GM12801 (cell line): ENCODE results near the gene RBM3.

Source experiments
- TF ChIP-seq, protein P1 (sequence below): IDR thresholded peaks from one replicate; pipeline ENCODE4 v1.5.1; 2011; ENCODE audit warnings: control low read depth; ENCODE audit not compliant: insufficient read length; ENCODE audit errors: extremely low read depth

Gene RBM3

DNA sequence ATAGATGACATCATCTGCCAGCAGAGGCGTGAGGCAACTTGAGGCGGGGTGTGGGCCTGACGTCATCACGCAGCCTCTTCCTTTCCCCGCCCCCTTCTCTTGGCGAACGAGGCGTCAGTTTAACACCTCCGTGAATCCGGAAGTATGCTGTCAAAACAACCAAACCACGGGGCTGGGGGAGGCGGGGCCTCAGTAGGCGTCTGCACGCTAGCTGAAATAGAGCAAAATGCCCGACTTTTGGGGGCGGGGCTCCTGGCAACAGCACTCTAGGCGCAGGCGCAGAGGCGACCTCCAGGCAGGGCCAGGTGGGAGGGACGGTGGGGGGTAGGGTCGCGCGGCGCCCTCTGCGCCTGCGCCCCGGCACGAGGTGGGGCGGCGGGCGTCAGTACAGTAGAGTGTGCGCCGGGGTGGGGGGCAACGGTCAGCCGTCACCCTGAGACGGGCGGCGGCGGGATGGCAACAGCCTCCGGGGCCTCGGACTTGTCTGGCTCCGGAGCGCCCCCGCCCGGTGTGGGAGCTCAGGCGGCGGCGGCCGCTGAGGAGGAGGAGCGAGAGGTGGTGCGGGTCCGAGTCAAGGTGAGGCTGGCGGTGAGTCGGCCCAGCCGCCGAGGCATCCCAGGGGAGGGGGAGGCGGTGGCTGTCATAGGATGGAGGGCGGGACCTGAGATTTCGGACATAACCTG is 34.8 kb upstream of the RBM3 start, which contains the start of gene TBC1D25:
Gene TBC1D25, plus strand, starts transcription at position 370 of the 683 bp plus-strand sequence. Its CDS starts 84 bp downstream, at position 454.
- TF ChIP-seq, protein P1, sequence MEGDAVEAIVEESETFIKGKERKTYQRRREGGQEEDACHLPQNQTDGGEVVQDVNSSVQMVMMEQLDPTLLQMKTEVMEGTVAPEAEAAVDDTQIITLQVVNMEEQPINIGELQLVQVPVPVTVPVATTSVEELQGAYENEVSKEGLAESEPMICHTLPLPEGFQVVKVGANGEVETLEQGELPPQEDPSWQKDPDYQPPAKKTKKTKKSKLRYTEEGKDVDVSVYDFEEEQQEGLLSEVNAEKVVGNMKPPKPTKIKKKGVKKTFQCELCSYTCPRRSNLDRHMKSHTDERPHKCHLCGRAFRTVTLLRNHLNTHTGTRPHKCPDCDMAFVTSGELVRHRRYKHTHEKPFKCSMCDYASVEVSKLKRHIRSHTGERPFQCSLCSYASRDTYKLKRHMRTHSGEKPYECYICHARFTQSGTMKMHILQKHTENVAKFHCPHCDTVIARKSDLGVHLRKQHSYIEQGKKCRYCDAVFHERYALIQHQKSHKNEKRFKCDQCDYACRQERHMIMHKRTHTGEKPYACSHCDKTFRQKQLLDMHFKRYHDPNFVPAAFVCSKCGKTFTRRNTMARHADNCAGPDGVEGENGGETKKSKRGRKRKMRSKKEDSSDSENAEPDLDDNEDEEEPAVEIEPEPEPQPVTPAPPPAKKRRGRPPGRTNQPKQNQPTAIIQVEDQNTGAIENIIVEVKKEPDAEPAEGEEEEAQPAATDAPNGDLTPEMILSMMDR, result no peak

DNA sequence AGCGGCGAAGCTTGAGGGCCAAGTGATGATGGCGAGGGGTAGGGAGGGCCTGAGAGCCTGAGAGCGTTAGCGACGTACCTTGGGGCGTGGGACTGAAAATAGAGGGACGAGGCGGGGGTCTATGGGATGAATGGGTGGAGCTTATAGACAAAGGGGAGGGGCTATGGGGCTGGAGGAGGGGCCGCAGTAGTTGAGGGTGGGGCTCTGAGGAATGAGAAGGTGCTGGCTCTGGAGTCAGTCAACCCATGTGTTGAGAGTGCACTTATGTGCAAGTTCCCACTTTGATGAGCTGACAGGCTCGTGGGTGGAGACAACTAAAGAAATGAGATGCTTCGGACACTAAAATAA is 34.3 kb upstream of the RBM3 start:
- TF ChIP-seq, protein P1, result no peak

DNA sequence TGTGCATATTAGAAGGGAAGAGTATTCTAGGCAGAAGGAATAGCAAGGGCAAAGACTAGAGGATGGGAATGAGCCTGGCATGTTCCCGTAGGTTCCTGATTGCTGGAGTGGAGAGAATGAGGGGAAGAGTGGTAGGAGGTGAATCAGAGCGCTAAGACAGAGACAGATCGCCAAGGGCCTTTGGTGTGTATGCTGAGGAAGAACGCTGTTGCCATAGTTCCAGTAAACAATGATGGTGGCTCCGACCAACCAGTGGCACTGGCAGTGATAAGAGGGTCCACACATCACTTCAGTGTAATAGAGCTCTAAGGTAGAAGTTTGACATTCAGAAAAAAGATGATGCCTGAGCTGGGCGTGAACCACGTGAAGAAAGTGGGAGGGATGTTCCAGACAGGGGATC is 33.8 kb upstream of the RBM3 start:
- TF ChIP-seq, protein P1, result no peak

DNA sequence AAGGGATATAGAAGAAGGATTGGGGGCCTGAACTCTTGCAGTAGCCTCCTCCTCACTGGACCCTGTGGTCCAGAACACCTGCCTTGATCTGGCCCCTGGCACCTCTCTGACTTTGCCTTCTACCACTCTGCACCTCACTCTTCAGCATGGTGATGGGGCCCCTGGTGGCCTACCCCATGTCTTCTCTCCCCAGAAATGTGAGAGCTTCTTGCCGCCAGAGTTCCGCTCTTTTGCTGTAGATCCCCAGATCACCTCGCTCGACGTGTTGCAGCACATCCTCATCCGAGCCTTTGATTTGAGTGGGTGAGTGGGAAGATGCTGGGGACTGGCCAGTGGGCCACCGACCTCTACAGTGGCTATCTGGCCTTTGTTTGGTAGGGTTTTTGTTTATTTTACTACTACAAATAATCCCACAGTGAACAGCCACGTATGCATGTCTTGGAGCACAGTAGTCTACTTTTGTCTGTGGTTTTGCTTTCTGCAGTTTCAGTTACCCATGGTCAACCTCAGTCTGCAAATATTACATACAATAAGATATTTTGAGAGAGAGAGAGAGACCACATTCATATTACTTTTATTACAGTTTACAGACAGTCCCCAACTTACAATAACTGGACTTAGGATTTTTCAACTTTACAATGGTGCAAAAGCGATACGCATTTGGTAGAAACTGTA is 33.0 kb upstream of the RBM3 start:
- TF ChIP-seq, protein P1, result no peak

DNA sequence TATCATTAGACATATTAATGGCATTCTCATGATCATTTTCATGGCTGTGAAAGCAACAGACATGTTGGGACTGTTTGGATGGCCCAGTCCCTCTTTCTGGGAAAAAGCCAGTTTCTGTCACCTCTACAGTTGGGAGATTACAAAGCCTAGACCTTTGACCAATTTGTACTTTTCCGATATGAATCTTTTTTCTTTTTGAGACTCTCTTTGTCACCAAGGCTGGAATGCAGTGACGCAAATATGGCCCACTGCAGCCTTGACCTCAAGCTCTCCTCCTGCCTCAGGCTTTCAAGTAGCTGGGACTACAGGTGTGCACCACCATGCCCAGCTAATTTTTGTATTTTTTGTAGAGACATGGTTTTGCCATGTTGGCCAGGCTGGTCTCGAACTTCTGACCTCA is 25.4 kb upstream of the RBM3 start:
- TF ChIP-seq, protein P1, result no peak

DNA sequence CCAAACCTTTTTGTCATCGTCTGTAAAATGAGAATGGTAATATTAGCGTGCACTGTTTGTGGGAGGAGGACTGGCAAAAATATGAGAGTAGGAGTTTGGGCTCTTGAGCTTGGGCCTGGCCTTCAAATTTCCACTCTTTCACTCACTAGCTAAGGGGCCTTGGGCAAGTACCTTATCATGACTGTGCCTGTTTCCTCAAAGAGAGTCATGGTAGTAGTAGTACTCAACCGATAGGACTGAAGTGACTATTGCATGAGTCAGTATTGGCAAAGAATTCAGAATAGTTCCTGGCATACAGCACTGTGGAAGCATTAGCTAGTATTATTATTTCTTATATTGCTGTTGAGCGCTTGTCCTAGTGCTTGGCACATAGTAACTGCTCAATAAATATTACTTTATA is 16.0 kb upstream of the RBM3 start:
- TF ChIP-seq, protein P1, result no peak

DNA sequence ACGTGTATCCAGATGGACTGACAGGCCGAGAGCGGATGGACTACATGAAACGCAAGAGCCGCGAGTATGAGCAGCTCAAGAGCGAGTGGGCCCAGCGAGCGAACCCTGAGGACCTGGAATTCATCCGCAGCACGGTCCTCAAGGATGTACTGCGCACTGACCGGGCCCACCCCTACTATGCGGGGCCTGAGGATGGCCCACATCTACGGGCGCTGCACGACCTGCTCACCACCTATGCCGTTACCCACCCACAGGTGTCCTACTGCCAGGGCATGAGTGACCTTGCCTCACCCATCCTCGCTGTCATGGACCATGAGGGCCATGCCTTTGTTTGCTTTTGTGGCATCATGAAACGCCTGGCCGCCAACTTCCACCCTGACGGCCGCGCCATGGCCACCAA is 14.6 kb upstream of the RBM3 start:
- TF ChIP-seq, protein P1, result no peak
